ENCODE measurements around the gene CACNB3.

- no peak for TF ChIP-seq EP300 (IDR thresholded peaks at IDR 0.05)
- TF ChIP-seq, protein P1, sequence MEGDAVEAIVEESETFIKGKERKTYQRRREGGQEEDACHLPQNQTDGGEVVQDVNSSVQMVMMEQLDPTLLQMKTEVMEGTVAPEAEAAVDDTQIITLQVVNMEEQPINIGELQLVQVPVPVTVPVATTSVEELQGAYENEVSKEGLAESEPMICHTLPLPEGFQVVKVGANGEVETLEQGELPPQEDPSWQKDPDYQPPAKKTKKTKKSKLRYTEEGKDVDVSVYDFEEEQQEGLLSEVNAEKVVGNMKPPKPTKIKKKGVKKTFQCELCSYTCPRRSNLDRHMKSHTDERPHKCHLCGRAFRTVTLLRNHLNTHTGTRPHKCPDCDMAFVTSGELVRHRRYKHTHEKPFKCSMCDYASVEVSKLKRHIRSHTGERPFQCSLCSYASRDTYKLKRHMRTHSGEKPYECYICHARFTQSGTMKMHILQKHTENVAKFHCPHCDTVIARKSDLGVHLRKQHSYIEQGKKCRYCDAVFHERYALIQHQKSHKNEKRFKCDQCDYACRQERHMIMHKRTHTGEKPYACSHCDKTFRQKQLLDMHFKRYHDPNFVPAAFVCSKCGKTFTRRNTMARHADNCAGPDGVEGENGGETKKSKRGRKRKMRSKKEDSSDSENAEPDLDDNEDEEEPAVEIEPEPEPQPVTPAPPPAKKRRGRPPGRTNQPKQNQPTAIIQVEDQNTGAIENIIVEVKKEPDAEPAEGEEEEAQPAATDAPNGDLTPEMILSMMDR (IDR thresholded peaks at IDR 0.05) = no peak
Measured at GRCh38 chr12:48856379-48856778, 38.1 kb downstream of the CACNB3 start.
